Measurements from ENCODE around the gene RHOBTB1. TPM values are rescaled to one million over a fixed set of nuclear protein-coding genes. Genes with fewer than 3 reads are reported as not detected.
"Not testable (repeated sequence)": the region's sequence is repeated elsewhere in the genome, so short reads cannot be mapped to it uniquely, and the experiment has no call there.

The RHOBTB1 gene
- total and polyA plus RNA-seq, 3 experiments from 2014 or later: 0.04 to 0.07 TPM; not detected in 1

DNA sequence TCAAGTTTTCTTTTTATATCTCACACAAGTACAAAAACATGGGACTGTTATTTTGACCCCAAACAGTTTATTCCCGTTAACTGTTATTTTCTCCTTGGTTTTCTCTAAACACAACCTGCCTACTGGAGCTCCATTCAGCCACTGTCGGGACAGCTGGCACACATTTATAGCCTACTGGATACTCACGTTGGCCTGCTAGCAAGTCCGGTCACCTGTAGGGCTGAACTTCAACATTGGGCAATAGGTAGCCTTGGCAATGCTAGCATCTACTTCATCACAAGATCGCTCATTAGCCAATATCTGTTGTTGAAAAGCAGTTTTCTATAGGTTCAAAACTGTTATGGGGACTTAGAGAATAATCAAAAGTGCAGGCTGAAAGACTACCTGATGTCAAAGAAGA, 32.3 kb downstream of the RHOBTB1 start:
- H3K9me3 ChIP-seq (ENCODE audit: low read length): no peaks in the 10 kb centered on the region
- H3K27me3 ChIP-seq (ENCODE audit: insufficient read depth, low read length, poor library complexity, severe bottlenecking): no peaks in the 10 kb centered on the region
- Mint-ChIP-seq H3K4me3 (no peak overlapping the region), H3K27ac (no peak overlapping the region), H3K4me1 (peaks cover 8 to 14% (median 8%) of the 10 kb centered on the region in 3 donors), H3K27me3 (peaks cover 2 to 5% of the 10 kb centered on the region in 2 donors), H3K36me3 (no peaks in the 10 kb centered on the region), H3K9me3 (no peaks in the 10 kb centered on the region)
- no peaks in the 10 kb centered on the region for H3K4me1 ChIP-seq (ENCODE audit: insufficient read depth, low read length)
- POLR2A ChIA-PET: no interaction called here
- no peak overlapping the region for H3K27ac ChIP-seq (ENCODE audit: low read depth, low read length)
- CTCF ChIA-PET: no interaction called here
- H3K4me3 ChIP-seq (ENCODE audit: low read length): no peak overlapping the region
- no peaks in the 10 kb centered on the region for H3K36me3 ChIP-seq (ENCODE audit: insufficient read depth, low read length)
- DNase-seq: no peak

DNA sequence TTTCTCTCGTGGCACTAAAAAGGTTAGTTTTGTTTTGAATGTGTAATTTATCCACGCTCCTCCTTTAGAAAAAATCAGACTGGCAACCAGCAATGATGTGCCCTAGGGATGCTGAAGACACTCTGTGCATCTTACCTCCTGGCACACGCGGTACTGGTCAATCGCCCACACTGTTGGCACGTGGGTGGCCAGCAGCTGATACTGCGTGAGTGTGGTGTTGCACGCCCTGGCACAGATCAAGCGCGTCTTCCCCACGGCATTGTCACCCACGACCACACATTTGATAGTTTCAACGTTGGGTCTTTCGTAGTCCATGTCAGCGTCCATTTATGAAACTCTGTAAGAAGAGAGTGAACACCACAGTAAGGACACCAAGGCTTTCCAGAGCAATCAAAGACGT, 32.8 kb downstream of the RHOBTB1 start:
- H3K4me1 Mint-ChIP-seq: peaks cover 8 to 14% (median 8%) of the 10 kb centered on the region in 3 donors
- Histone ChIP-seq H3K4me3 (ENCODE audit: low read length) (no peak overlapping the region), H3K36me3 (ENCODE audit: insufficient read depth, low read length) (no peaks in the 10 kb centered on the region), H3K27me3 (ENCODE audit: insufficient read depth, low read length, poor library complexity, severe bottlenecking) (no peaks in the 10 kb centered on the region), H3K4me1 (ENCODE audit: insufficient read depth, low read length) (no peaks in the 10 kb centered on the region), H3K27ac (ENCODE audit: low read depth, low read length) (no peak overlapping the region), H3K9me3 (ENCODE audit: low read length) (no peaks in the 10 kb centered on the region)
- no peak for DNase-seq
- POLR2A ChIA-PET: no interaction called here
- H3K27me3 Mint-ChIP-seq: peaks cover 2 to 5% of the 10 kb centered on the region in 2 donors
- H3K4me3 Mint-ChIP-seq: no peak overlapping the region
- H3K27ac Mint-ChIP-seq: peak overlapping the region in 1 of 8 donors; percentile 2
- H3K9me3 Mint-ChIP-seq: no peaks in the 10 kb centered on the region
- no peaks in the 10 kb centered on the region for H3K36me3 Mint-ChIP-seq
- CTCF ChIA-PET: no interaction called here

DNA sequence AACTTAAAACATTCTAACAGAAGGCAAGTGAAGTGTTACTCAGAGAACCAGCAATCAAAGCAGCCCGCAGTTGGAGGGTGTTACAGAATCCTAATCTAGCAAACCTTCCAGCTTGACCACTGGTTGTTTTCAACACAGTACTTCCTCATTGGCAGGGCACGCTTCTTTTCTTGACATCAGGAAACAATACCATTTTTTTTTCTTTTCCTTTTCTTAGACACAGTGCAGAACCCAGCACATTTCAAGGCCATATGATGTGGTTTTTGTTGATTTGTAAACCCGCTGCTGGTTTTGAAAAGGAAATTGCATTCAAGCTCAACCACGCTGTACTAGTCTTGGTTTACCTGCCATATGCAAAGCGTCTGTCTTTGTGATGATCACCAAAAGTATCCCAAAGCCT, 33.4 kb downstream of the RHOBTB1 start:
- peak in 1 of 5 donors; percentile 1 for DNase-seq
- ChIA-PET CTCF (no interaction called here), POLR2A (no interaction called here)
- no peaks in the 10 kb centered on the region for H3K36me3 ChIP-seq (ENCODE audit: insufficient read depth, low read length)
- peak overlapping the region in 2 of 7 donors; percentile 32 to 42 for H3K4me3 Mint-ChIP-seq
- no peak overlapping the region for H3K27ac ChIP-seq (ENCODE audit: low read depth, low read length)
- no peaks in the 10 kb centered on the region for H3K9me3 ChIP-seq (ENCODE audit: low read length)
- no peak overlapping the region for H3K27ac Mint-ChIP-seq
- H3K4me1 Mint-ChIP-seq: peaks cover 8 to 14% (median 8%) of the 10 kb centered on the region in 3 donors
- peaks cover 2 to 5% of the 10 kb centered on the region in 2 donors for H3K27me3 Mint-ChIP-seq
- H3K4me3 ChIP-seq (ENCODE audit: low read length): no peak overlapping the region
- H3K4me1 ChIP-seq (ENCODE audit: insufficient read depth, low read length): no peaks in the 10 kb centered on the region
- H3K27me3 ChIP-seq (ENCODE audit: insufficient read depth, low read length, poor library complexity, severe bottlenecking): no peaks in the 10 kb centered on the region
- no peaks in the 10 kb centered on the region for H3K36me3 Mint-ChIP-seq
- no peaks in the 10 kb centered on the region for H3K9me3 Mint-ChIP-seq

DNA sequence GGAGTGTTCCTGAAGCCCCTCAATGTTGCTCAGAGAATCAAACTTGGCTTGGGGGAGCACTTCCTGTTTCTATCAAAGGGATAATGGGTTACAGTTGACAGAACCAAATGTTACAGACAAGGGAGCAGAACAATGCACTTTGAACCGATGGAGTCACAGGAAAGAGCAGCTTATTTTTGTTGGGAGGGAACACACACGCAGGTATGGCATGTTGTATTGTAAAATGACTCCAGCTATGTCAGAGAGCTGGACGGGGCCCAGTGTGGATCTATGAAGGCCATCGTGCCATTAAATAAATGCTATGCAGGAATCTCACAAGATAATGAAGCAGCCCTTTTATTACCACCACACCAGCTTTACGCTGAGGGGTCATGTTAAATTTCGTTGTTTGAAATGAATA, 35.1 kb downstream of the RHOBTB1 start:
- Histone ChIP-seq H3K4me3 (ENCODE audit: low read length) (no peak overlapping the region), H3K9me3 (ENCODE audit: low read length) (no peaks in the 10 kb centered on the region), H3K27ac (ENCODE audit: low read depth, low read length) (no peak overlapping the region), H3K4me1 (ENCODE audit: insufficient read depth, low read length) (no peaks in the 10 kb centered on the region), H3K36me3 (ENCODE audit: insufficient read depth, low read length) (no peaks in the 10 kb centered on the region), H3K27me3 (ENCODE audit: insufficient read depth, low read length, poor library complexity, severe bottlenecking) (no peaks in the 10 kb centered on the region)
- POLR2A ChIA-PET: no interaction called here
- Mint-ChIP-seq H3K27ac (no peak overlapping the region), H3K9me3 (no peaks in the 10 kb centered on the region), H3K4me3 (no peak overlapping the region), H3K36me3 (no peaks in the 10 kb centered on the region), H3K27me3 (peaks cover 2 to 10% of the 10 kb centered on the region in 2 donors), H3K4me1 (peaks cover 8 to 14% (median 8%) of the 10 kb centered on the region in 3 donors)
- DNase-seq: no peak
- CTCF ChIA-PET: no interaction called here

DNA sequence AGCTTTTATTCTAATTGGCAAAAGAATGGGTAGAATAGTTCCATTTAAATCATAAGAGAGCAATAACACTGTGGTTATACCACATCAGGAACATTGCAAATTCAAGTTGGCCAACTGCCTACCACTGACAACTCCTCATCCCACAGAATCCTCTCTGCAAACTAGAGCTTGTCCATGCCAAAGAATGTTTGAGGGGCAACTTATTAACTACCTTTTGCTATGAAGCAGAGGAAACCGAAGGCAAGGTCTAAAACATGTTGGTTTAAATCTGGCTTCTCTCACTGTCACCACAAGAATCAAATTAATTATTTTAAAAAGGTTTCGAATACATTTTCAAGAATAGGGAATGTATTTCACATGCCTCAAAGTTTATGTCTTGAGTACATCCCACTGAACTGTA, 36.0 kb downstream of the RHOBTB1 start:
- peaks cover 8 to 14% (median 8%) of the 10 kb centered on the region in 3 donors for H3K4me1 Mint-ChIP-seq
- Histone ChIP-seq H3K27ac (ENCODE audit: low read depth, low read length) (no peak overlapping the region), H3K27me3 (ENCODE audit: insufficient read depth, low read length, poor library complexity, severe bottlenecking) (no peaks in the 10 kb centered on the region), H3K36me3 (ENCODE audit: insufficient read depth, low read length) (no peaks in the 10 kb centered on the region), H3K9me3 (ENCODE audit: low read length) (no peaks in the 10 kb centered on the region), H3K4me1 (ENCODE audit: insufficient read depth, low read length) (no peaks in the 10 kb centered on the region), H3K4me3 (ENCODE audit: low read length) (no peak overlapping the region)
- ChIA-PET CTCF (no interaction called here), POLR2A (no interaction called here)
- H3K27me3 Mint-ChIP-seq: peaks cover 2 to 10% of the 10 kb centered on the region in 2 donors
- DNase-seq: no peak
- no peak overlapping the region for H3K27ac Mint-ChIP-seq
- no peaks in the 10 kb centered on the region for H3K36me3 Mint-ChIP-seq
- H3K9me3 Mint-ChIP-seq: peaks cover 0 to under 1% (median 0%) of the 10 kb centered on the region in 5 donors
- no peak overlapping the region for H3K4me3 Mint-ChIP-seq

DNA sequence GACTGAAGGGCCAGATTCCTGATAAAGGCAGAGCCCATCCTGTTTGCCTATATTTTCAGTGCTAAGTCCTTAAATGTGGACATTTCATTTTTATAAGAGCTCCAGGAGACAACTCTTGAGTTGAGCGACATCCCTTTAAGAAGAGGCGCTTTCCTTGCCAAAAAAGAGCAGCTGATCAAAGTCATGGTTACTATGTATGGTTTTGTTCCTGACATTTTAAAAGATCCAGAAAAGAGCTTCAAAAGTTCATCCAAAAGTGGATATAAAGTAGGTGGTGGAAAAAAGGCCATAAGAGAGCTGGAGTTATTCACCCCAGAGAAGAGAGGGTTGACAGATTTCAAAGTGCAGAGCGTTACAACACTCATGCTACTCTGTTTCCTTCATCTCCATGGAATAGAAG, 36.7 kb downstream of the RHOBTB1 start:
- H3K27ac ChIP-seq (ENCODE audit: low read depth, low read length): no peak overlapping the region
- ChIA-PET CTCF (no interaction called here), POLR2A (no interaction called here)
- no peak overlapping the region for H3K4me3 ChIP-seq (ENCODE audit: low read length)
- H3K36me3 ChIP-seq (ENCODE audit: insufficient read depth, low read length): no peaks in the 10 kb centered on the region
- Mint-ChIP-seq H3K4me1 (peaks cover 8 to 14% (median 8%) of the 10 kb centered on the region in 3 donors), H3K27me3 (peaks cover 2 to 10% of the 10 kb centered on the region in 2 donors), H3K9me3 (peaks cover 0 to 3% (median 0%) of the 10 kb centered on the region in 5 donors), H3K36me3 (no peaks in the 10 kb centered on the region), H3K4me3 (no peak overlapping the region), H3K27ac (no peak overlapping the region)
- no peak for DNase-seq
- H3K9me3 ChIP-seq (ENCODE audit: low read length): no peaks in the 10 kb centered on the region
- H3K27me3 ChIP-seq (ENCODE audit: insufficient read depth, low read length, poor library complexity, severe bottlenecking): no peaks in the 10 kb centered on the region
- H3K4me1 ChIP-seq (ENCODE audit: insufficient read depth, low read length): no peaks in the 10 kb centered on the region

DNA sequence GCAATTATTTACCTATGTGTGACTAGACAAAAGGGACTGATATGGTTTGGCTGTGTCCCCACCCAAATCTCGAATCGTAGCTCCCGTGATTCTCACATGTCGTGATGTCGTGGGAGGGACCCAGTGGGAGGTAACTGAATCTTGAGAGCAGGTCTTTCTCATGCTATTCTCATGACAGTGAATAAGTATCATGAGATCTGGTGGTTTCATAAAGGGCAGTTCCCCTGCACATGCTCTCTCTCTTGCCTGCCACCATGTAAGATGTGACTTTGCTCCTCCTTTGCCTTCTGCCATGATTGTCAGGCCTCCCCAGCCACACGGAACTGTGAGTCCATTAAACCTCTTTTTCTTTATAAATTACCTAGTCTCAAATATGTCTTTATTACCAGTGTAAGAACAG, 37.2 kb downstream of the RHOBTB1 start:
- H3K4me3 Mint-ChIP-seq; CTCF ChIA-PET; H3K9me3 Mint-ChIP-seq; H3K4me3 ChIP-seq (ENCODE audit: low read length); DNase-seq; H3K9me3 ChIP-seq (ENCODE audit: low read length); H3K4me1 ChIP-seq (ENCODE audit: insufficient read depth, low read length); H3K27ac ChIP-seq (ENCODE audit: low read depth, low read length); H3K27me3 ChIP-seq (ENCODE audit: insufficient read depth, low read length, poor library complexity, severe bottlenecking); H3K27ac Mint-ChIP-seq; H3K36me3 Mint-ChIP-seq; H3K36me3 ChIP-seq (ENCODE audit: insufficient read depth, low read length); POLR2A ChIA-PET: not testable (repeated sequence)
- peaks cover 8 to 14% (median 8%) of the 10 kb centered on the region in 3 donors for H3K4me1 Mint-ChIP-seq
- peaks cover 2 to 10% of the 10 kb centered on the region in 2 donors for H3K27me3 Mint-ChIP-seq

DNA sequence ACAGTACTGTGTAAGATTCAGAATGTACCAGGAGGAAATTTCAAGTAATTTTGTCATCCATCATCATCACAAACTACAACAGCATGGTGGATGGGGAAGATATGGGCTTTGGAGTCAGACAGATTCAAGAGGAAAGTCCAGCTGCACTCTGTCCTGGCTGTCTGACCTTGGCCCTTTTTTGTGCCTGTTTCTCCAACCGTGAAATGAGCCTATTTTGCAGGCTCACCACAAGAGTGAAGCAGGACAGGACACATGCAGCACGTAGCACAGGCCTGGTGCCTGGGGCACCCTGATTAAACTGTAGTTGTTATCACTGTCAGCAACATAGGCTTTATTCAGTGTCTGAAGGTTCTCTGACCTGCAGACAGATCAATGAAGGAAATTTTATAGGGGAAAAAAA, 37.6 kb downstream of the RHOBTB1 start:
- no peak overlapping the region for H3K27ac ChIP-seq (ENCODE audit: low read depth, low read length)
- no peaks in the 10 kb centered on the region for H3K4me1 ChIP-seq (ENCODE audit: insufficient read depth, low read length)
- Mint-ChIP-seq H3K27ac (no peak overlapping the region), H3K4me1 (peaks cover 8 to 12% (median 8%) of the 10 kb centered on the region in 3 donors), H3K4me3 (no peak overlapping the region), H3K9me3 (peaks cover 0 to 3% (median 0%) of the 10 kb centered on the region in 5 donors), H3K27me3 (peaks cover 2 to 9% of the 10 kb centered on the region in 2 donors), H3K36me3 (no peaks in the 10 kb centered on the region)
- no peak overlapping the region for H3K4me3 ChIP-seq (ENCODE audit: low read length)
- DNase-seq: no peak
- no peaks in the 10 kb centered on the region for H3K9me3 ChIP-seq (ENCODE audit: low read length)
- ChIA-PET POLR2A (no interaction called here), CTCF (no interaction called here)
- no peaks in the 10 kb centered on the region for H3K36me3 ChIP-seq (ENCODE audit: insufficient read depth, low read length)
- H3K27me3 ChIP-seq (ENCODE audit: insufficient read depth, low read length, poor library complexity, severe bottlenecking): no peaks in the 10 kb centered on the region

DNA sequence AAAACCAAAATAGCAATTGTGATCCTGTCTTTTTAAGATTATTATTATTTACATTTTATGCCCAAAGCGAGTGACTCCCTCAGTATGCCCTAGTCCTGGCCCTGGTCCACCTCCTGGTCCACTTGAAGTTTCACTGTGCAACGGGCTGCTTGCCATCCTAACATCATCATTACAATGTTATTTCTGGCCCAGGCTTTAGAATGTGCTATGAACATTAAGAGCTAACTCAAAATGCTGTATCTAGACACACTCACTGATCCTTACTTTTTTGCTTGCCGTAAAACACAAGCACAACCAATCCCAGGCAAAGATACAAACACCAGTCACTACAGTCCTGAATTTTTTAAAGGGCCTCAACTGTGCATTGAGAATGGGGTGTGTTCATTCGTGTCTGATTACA, 38.4 kb downstream of the RHOBTB1 start:
- H3K4me1 Mint-ChIP-seq: peaks cover 1 to 3% (median 2%) of the 10 kb centered on the region in 3 donors
- no peak overlapping the region for H3K27ac Mint-ChIP-seq
- H3K27me3 ChIP-seq (ENCODE audit: insufficient read depth, low read length, poor library complexity, severe bottlenecking): no peaks in the 10 kb centered on the region
- H3K36me3 Mint-ChIP-seq: no peaks in the 10 kb centered on the region
- no peak overlapping the region for H3K4me3 Mint-ChIP-seq
- POLR2A ChIA-PET: no interaction called here
- peaks cover 0 to 3% (median 0%) of the 10 kb centered on the region in 5 donors for H3K9me3 Mint-ChIP-seq
- CTCF ChIA-PET: no interaction called here
- no peaks in the 10 kb centered on the region for H3K4me1 ChIP-seq (ENCODE audit: insufficient read depth, low read length)
- no peak for DNase-seq
- no peaks in the 10 kb centered on the region for H3K36me3 ChIP-seq (ENCODE audit: insufficient read depth, low read length)
- peaks cover 0 to 5% of the 10 kb centered on the region in 2 donors for H3K27me3 Mint-ChIP-seq
- H3K27ac ChIP-seq (ENCODE audit: low read depth, low read length): no peak overlapping the region
- no peak overlapping the region for H3K4me3 ChIP-seq (ENCODE audit: low read length)
- H3K9me3 ChIP-seq (ENCODE audit: low read length): no peaks in the 10 kb centered on the region

Data from CD8-positive, alpha-beta memory T cell (primary cell).